Skeletal muscle cell (primary cell): ENCODE measurements around the gene CRAMP1.

Experiments
- DNase-seq: peaks from one replicate; pipeline ENCODE4 v3.0.0-alpha.2; 2010; ENCODE audit warnings: low read depth
- H3K4me3 ChIP-seq: 2 replicates; pipeline ENCODE4 v1.5.1; 2011; ENCODE audit warnings: low read depth, mild to moderate bottlenecking, control low read depth, low read length, moderate library complexity

CRAMP1 gene

DNA sequence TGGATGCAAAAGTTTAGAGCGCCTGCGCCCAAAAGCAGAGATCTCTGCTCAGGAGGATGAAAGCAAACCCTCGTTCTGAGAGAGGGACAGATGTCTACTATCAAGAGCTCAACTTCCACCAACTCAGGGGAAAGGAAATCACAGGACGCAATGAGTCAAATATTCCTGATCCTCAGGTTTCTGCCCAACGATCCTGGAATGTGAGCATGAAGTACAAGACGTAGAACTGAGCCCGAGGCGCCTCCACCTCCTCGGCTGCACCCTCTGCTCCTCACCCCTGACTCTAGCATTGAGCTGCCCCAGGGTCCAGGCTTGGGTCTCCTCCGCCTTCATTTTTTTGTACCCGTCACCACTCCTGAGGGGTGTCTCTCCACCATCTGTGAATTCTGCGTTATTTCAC is 15.6 kb upstream of the CRAMP1 start:
- H3K4me3 ChIP-seq, result no peak overlapping the region
- DNase-seq, result no peak

- DNase-seq, result no peak
These were observed 15.0 kb upstream of the CRAMP1 start for GRCh38 chr16:1597154-1597553.

GRCh38 chr16:1601031-1601430 is 11.1 kb upstream of the CRAMP1 start:
- DNase-seq, result no peak
- no peak overlapping the region for H3K4me3 ChIP-seq

More at GRCh38 chr16:1597154-1597553, 15.0 kb upstream of the CRAMP1 start:
- H3K4me3 ChIP-seq, result no peak overlapping the region

GRCh38 chr16:1601489-1601888 is 10.7 kb upstream of the CRAMP1 start:
- H3K4me3 ChIP-seq, result no peak overlapping the region
- no peak for DNase-seq

GRCh38 chr16:1602285-1602684 is 9.9 kb upstream of the CRAMP1 start:
- H3K4me3 ChIP-seq, result no peak overlapping the region
- DNase-seq, result no peak

DNA sequence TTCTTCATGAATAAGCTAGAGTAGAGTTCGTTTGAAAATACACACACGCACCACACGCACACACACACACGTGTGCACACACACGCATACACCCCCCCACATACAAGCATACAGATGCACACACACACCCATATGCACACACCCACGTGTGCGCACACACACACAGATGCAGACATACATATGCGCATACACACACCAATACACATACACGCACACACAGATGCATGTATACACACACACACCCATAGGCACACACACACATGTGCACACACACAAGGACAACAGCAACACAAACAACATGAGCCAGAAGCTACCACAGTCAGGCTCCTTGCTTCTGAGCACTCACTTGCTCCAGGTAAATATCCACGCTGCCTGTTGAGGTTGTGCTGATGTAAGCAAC is 5.4 kb upstream of the CRAMP1 start:
- no peak for DNase-seq
- H3K4me3 ChIP-seq, result no peak overlapping the region

GRCh38 chr16:1607971-1608370 is 4.2 kb upstream of the CRAMP1 start:
- no peak for DNase-seq
- H3K4me3 ChIP-seq, result no peak overlapping the region

DNA sequence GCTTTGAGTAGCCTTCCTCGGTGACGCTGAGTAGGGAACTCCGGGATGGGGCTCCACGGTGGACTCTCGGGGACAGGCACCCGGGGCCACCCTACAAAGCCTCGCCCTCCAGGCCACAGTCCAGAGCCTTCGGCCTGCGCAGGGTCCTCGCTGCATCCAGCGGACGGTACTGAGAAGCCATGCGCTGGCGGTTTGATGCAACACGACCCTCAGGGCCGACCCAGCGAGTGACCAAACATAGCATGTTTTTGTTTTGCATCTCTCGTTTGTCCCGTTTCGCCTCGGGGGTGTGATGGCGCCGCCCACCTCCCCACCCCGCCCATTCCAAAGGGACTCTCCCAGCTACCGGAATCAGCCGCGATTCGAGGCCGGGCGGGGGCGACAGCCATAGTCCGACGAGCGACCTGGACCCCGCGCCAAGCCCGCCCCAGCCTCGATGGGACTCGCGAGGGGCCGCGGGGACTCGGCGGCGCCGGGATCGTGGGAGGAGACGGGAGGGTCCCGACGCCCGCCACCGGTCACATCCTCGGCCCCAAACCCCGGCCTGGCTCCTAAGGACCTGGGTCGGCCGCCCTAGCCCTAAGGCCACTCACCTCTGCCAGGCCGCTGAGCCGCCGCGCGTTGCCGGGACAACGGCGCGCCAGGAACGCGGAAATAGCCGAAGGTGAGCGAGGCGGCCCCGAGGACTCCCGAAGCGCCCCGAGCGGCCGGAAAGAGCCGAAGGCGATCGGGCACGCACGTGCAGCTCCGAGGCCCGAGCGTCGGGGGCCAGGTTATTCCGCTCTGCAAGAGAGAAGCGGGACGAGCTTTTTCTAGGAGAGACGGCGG is 1.9 kb upstream of the CRAMP1 start:
- peak; percentile 33 for DNase-seq
- peak overlapping the region; percentile 78 for H3K4me3 ChIP-seq

GRCh38 chr16:1610899-1611632 is 1.1 kb upstream of the CRAMP1 start:
- peak; percentile 21 for DNase-seq
- H3K4me3 ChIP-seq, result peak overlapping the region; percentile 78

DNA sequence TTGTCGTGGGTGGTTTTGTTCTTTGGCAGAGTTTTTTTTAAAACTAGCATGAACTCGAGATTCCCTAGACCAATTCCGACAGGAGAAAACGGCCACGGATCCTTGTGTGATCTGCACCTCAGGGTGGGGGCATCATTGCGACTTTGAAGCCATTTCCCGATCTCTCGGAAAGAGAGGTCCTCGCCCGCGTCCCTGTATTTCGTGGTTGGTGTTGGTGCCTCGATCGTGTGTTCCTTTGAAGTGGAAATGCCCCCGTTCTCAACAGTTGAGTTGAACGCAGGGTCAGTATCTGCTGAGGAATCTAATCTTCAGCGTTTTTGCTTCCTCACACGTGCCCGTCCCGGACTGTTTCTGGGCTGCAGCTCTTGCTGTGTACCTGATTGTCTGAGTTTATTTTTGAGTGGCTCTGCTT is 1.1 kb downstream of the CRAMP1 start:
- DNase-seq, result no peak

DNA sequence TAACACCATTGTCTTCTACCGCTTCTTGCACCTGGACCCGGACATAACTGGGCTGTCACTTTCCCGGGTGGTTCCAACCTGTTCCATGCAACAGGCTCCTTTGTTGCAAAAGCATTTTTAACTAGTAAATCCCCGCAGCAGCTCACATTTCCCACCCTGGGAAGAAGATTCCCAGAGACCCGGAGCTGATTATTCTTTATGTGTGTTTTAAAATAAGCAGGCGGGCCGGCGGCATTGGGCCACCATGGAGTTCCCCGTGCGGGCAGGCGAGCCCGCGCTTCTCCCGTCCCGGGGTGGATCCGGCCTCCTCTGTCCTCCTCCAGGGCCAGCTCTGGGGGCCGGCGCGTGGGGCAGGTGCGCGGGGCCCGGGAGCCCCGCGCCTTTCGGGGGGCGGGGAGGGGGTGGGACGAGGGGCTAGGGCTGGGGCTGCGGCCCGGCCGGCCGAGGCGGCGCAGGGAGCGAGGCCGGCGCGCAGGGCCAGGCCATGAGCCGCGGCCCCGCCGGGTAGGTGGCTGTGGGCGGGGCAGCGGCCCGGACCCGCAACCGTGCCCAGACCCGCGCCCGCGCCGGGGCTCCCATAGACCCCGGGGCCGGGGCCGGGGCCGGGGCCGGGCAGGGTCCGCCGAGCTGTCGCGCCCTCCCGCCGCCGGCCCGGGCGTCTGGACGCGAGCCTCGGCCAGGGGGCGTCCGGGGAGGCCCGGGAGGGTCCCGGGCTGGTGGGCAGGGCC is 1.7 kb downstream of the CRAMP1 start:
- peak overlapping the region; percentile 78 for H3K4me3 ChIP-seq
- no peak for DNase-seq

More for the DNA sequence above, 1.1 kb downstream of the CRAMP1 start:
- H3K4me3 ChIP-seq, result peak overlapping the region; percentile 78

DNA sequence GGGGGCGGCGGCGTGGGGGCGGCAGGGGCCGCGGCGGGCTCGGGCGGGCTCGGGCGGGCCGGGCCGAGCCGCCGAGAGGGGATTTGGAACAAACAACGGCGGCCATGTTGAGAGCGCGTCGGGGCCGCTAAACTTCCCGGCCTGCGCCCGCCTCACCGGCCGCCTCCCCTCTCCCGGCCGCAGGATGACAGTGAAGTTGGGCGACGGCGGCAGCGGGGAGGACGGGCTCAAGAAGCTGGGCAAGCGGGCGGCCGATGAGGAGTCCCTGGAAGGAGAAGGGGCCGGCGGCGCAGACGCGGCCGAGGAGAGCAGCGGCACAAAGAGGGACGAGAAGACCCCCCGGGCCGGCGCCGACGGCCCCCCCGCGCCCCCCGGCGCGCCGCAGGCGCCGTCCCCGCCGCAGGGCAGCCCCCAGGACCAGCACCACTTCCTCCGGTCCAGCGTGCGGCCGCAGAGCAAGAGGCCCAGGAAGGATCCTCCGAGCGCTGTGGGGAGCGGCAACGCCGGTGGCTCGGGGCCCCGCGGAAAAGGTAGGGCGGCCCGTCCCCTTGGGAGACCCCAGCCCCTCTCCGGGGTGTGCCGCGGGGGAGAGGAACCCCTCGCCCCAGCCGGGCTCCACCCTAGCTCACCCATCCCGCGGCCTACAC is 2.4 kb downstream of the CRAMP1 start:
- DNase-seq, result no peak

DNA sequence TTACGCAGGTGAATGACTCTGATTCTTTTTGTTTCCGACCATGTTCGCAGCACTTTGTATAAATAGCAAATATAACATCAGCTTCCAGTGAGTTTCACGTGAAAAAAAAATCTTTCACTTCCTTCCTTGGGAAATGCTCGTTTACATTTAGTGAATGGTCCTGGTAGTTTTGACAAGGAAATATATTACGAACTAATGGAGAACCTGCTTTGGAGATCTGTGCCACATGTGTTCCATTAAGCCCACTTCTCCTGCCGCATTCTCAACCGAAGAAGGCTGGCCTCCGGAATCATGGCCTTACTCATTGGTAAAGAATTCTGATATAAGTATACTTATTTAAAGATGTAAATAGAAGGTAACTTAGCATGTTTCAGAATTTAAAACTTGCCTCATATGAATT is 3.6 kb downstream of the CRAMP1 start:
- no peak for DNase-seq
- peak overlapping the region; percentile 78 for H3K4me3 ChIP-seq

More for the DNA sequence above, 2.4 kb downstream of the CRAMP1 start:
- peak overlapping the region; percentile 78 for H3K4me3 ChIP-seq

GRCh38 chr16:1619976-1620375 is 7.8 kb downstream of the CRAMP1 start:
- no peak overlapping the region for H3K4me3 ChIP-seq
- DNase-seq, result no peak

DNA sequence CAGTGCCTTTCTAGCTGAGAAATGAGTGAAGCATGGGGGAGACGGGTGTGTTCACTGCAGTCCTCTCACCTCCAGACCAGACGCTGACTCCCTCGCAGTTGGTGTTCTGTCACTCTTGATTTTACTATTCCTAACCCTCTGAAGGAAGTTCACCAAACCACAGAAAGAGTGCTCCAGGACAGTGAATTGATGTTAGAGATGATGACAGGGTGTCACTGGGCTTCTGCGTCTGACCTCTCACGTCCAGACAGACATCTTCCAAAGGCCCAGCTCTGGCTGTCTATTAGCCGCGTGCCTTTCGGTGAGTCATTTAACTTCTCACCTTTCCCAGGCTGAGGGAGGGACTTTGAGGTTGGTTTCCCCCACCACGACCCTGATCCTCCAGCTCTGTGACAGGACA is 8.2 kb downstream of the CRAMP1 start:
- no peak overlapping the region for H3K4me3 ChIP-seq
- no peak for DNase-seq

GRCh38 chr16:1621851-1622250 is 9.7 kb downstream of the CRAMP1 start:
- DNase-seq, result no peak
- no peak overlapping the region for H3K4me3 ChIP-seq

GRCh38 chr16:1626327-1626726 is 14.2 kb downstream of the CRAMP1 start:
- DNase-seq, result no peak
- H3K4me3 ChIP-seq, result no peak overlapping the region

- no peak for DNase-seq
- H3K4me3 ChIP-seq, result no peak overlapping the region
These were observed 14.6 kb downstream of the CRAMP1 start for GRCh38 chr16:1626776-1627175.

DNA sequence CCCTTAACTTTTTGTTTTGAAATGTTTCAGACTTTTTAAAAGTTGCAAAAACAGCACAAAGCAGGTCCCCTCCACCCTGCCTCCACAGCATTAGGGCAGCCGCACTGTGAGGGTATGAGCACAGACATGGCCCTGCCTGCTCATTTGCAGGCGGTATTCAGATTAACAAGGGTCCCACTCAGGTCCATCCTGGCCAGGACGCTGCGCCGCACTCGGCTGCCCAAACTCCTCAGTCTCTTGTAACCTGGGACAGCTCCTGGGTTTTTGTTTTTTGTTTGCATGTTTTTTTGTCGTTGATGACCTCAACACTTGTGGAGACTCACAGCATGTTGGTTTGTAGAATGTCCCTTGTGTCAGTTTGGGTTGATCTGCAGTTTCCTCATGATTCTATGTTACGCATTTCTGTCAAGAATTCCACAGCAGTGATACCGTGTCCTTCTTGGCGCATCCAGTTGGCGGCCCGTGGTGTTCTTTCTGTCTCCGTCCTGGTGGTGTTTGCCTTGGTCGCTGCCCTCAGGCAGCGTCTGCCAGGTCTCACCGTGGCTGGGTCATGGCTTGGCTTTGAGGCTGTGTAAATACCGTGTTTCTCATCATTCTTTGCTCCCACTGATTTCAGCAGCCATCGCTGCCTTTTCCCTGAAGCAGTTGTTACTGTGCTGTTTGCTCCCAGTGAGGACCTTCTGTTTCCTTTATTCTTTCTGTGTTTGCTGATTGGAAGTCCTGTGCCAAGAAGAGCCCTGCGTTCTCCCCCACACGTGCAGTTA is 18.5 kb downstream of the CRAMP1 start:
- H3K4me3 ChIP-seq, result no peak overlapping the region
- no peak for DNase-seq
